Retina (tissue), 1 donor: ENCODE data around the gene ADGRD1.
"Not testable (repeated sequence)": the region's sequence is repeated elsewhere in the genome, so short reads cannot be mapped to it uniquely, and the experiment has no call there.

Experiments
- DNase-seq: peaks from one replicate; pipeline ENCODE4 v3.0.0-alpha.2; 2016

The ADGRD1 gene

GRCh38 chr12:131108177-131108955 lies 154.7 kb downstream of the ADGRD1 start:
- DNase-seq: no peak

- DNase-seq: no peak
Observed at GRCh38 chr12:131111446-131111845, 157.7 kb downstream of the ADGRD1 start.

GRCh38 chr12:131112021-131112420 lies 158.3 kb downstream of the ADGRD1 start:
- DNase-seq: no peak

DNA sequence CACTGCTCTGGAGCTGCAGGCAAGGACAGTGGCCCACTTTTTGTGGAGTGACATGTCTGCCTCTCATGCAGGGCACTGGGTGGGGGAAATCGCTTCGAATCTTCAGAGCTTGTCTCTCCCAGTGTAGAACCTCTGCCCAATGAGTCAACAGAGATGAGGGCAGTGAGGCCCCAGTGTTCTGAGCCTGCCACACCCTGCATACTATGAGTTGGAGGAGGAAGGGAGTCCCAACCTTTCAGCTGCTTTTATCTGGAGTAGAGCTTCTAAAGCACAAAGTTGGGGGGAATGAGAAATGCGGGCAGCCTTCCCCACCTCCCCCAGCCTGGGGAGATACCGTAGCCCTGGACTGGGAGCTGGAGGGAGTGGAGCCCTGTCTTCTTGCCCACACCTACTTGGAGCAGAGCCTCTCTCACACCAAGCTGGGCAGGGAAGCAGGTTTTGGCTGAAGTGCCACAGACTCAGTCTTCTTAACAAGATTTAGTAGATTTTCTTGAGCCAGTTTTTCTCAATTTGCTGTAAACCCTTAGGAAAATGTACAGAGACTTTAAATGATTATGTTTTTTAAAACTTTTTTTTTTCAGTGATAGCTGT lies 159.1 kb downstream of the ADGRD1 start:
- DNase-seq: no peak

DNA sequence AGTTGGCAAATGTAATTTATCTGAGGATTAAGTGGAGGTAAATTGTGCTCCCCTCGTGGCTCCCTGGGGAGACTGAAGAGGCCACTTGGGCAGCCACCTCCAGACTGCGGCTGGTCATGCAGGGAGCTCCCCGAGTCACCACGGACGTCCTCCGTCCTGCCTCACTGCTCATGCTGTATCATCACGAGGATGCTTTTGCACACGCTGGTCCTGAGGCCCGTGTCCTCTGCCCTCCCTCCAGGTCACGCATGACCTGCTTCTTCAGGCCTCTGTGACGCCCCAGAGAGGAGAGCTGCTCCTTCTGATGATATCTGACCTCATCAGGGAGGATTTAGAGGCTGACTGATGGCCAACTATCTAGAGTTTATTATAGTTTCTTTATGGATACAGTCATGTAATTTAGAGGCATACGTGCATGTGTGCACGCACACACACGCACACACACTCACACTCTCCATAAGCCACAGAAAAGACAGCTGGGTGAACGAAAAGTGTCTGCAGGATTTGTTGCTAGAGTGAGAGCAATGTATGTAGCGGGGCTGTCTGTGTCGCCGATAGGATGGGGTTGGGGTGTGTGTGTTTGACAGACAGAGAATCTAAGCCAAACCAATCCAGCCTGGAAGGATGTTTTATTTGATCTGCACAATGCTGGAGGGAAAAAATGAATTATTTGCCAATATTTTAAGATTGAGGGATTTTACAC lies 160.0 kb downstream of the ADGRD1 start:
- DNase-seq: no peak

DNA sequence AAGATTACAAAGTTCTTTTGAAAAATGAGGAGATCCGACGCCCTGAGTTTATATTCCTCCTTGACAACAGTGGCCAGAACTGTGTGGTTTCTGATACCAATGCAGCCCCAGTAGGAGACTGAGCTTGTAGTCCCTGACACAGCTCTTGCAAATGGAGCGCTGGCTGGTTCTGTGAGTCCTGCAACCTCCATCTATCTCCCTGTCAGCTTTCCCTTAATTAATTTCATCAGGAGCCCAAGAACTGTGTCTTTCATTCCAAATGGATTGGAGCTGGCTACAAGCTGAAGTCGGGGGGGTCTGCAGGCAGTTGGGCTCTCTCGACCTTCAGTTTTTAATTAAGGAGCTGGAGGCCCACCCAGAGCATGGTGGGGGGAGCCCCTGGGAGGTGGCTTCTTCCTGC lies 160.6 kb downstream of the ADGRD1 start:
- peak; percentile 57 for DNase-seq

GRCh38 chr12:131114942-131115584 lies 161.4 kb downstream of the ADGRD1 start:
- DNase-seq: no peak

GRCh38 chr12:131115766-131116467 lies 162.2 kb downstream of the ADGRD1 start:
- DNase-seq: peak; percentile 78

DNA sequence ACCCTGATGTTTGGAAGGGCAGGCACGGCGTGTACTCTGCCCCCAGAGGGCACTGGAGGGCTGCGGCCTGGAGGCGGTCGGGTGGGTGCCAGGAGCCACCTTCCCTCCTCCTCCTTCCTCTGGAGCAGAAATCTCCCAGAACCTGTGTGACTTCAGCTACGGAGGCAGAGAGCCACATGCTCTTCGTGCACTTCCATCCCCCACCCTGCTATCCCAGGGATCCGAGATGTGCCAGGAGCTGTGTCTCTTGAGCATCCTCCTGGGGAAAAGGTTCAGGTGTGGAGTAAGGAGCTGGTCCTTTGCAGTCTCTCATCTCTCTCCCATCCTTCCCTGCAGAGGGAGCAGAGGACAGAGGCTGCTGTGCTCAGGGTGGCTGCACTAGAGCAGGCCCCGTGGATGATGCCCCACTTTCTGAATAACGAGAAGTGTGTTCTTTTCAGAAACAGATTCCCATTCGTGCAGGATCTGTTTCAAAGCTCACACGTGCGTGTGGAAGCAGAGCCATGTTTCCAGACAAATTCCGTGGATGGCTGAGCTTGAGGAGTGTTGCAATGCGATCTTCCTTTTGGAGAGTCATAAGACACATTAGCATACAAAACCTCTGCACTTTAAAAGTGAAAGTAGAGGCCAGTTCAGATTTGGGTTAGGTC lies 162.9 kb downstream of the ADGRD1 start:
- no peak for DNase-seq

- no peak for DNase-seq
Observed at GRCh38 chr12:131117438-131118245, 163.9 kb downstream of the ADGRD1 start.

DNA sequence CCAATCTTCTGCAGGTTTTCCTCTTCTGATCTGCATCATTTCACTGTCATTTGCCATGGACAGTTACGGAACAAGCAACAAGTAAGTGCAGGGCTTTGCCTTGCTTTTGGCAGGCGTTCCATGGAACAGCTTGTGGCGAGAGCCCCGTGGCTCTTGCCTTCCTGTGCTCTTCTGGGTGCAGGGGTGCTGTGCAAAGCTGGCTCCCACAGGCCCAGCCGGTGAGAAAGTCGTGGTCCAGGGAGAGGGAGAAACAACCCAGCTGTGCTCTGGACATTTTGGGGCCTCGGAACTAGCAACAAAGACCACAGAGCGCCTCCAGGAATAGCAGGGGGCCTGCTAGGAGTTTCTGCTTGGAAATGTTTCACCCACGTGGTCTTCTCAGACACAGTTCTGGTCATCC lies 164.7 kb downstream of the ADGRD1 start:
- no peak for DNase-seq

DNA sequence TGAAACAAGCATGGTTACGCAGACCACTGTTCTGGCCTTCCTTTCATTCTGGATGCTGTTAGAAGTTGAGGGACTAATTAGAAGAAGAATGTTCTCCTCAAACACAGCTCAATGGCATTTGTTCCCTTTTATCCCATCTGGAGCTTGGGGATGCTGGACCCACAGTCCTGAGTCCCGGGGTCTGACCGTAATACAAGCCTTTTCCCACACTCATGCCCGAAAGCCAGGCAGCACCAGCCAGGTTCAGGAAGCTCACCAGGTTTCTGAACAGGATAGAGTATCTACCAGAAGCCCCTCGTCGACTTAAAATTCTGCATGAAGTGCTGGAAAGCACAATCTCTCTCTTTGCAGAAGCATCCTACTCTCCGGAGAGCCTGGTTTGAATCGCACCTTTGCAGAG lies 165.6 kb downstream of the ADGRD1 start:
- not testable (repeated sequence) for DNase-seq

DNA sequence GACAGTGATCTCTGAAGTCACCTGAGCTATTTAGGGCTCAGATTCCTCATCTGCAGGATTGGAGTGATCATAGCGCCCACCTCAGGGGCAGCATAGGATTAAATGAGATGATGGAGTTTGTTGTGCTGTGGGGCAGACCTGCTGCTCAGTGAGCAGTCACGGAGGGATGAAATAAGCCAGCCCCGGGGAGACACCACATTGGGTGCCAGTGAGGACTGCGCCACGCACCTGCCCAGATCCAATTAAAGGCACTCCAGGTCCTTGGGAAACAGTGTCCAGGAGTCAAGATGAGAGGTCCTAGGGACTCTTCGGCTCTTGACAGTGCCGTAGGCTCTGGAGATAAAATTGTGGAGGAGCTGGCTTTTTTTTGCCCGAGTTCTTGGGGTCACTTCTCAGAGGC lies 166.2 kb downstream of the ADGRD1 start:
- no peak for DNase-seq

DNA sequence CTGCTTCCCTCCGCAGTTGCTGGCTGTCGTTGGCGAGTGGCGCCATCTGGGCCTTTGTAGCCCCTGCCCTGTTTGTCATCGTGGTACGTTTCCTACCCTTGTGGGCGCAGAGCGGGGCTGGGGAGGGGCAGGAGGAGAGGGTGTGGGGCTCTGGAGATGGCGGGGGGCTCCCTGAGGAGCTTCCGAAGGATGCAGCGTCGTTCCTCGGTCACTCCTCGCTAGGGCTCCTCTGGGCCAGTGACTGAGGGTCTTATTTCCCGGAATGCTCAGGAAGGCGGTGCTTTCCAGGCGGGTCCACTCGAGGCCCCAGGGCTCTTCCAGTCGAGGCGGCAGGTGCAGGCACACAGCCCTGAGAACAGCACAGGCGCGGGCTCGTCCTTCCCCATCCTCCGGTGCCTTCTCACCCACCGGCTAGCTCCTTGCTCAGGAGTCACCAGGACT lies 167.1 kb downstream of the ADGRD1 start:
- no peak for DNase-seq

DNA sequence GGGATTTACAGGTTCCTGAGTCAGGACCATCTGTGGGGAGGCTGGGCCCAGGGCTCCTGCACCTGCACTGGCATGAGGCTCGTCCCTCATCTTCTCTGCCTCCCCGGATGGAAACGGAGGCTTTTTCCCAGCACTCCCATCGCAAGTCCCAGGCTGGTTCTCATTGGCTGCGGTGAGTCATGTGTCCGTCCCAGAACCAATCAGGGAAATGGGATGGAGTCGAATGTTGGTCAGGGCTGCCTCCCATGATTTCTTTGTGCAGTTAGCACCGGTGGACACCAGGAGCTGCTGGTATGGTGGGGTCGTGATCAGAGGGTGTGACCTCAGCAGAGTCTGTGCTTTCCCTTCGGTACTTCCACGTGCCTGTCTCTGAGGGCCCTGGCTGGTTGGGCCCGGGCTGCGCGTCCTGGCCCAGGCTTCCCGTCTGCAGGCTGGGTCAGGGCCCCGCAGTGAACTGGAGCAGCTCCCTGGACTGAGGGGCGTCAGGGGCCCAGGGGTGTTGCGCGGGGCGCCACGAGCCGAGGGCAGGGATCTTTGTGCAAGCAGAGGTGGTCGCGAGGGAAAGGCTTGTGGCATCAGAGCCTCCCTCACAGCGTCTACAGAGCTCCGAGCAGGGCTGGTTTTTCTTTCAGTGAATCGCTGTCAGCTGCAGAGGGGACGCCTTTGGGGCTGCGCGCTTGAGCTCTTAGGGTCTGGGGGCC lies 168.1 kb downstream of the ADGRD1 start:
- no peak for DNase-seq

DNA sequence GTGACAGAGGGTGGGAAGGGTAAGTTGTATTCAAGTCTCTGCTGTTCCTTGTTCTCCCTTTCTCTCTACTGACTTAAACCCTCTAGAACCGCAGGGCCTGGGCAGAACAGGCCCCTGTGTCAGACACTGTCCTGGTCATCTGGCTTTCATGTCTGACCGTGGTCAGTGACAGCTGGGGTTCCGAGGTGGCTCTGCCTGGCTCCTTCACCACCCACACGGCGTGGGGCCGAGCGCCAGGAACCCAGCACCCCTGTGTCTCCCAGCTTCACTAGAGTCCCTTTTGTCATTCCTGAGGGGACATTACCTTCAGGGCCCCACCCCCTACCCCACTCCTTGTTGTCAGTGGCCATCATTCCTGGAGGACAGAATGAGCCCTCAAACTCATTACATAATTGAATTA lies 168.9 kb downstream of the ADGRD1 start:
- DNase-seq: no peak

GRCh38 chr12:131123817-131124216 lies 170.1 kb downstream of the ADGRD1 start:
- DNase-seq: no peak

DNA sequence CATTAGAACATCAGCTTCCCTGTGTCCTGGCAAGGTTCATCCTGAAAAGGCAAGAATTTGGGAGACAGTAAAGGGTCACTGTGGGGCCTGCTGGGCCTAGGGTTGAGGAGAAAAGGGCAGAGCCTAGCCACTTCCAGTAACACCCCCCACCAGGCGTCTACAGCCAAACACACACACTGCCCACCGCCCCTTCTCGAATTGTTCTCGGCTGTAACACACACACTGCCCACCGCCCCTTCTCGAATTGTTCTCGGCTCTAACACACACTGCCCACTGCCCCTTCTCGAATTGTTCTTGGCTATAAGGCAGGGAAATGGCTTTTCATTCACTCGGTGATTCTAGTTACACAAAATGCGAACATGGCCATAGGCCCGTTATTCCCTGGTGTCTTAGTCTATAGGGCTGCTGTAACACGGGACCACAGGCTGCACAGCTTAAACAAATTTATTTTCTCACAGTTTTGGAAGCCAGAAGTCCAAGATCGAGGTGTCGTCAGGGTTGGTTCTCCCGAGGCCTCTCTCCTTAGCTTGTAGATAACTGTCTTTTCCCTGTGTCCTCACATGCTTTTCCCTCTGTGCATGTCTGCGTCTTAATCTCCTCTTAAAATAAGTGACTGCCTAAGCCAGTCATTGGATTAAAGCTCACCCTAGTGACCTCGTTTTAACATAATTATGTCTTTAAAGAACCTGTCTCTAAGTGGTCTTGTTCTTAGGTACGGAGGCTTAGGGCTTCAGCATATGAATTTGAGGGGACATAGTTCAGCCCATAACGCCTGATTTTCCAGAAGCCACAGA lies 171.0 kb downstream of the ADGRD1 start:
- no peak for DNase-seq

GRCh38 chr12:131126662-131127173 lies 173.0 kb downstream of the ADGRD1 start:
- DNase-seq: no peak

GRCh38 chr12:131128556-131128955 lies 174.8 kb downstream of the ADGRD1 start:
- DNase-seq: no peak
